Measurements from ENCODE around the gene DENND1A.

DNA sequence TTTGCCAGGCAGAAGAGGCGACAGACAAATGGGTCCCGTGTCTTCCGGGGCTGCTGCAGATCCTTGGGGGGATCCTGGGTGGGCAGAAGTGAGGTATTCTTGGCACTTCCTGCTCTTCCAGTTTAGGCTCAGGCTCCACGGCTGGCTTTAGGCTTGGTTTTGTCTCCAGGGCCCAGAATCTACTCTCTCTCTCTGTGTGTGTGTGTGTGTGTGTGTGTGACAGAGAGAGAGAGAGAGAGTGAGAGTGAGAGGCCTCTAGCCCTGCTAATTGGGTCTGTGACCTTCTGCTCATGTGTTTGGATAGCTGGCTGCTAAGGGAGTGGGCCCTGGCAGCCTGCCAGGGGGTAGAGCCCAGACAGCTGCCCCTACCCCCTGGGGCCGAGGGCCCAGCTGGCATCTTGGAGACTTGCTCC is 534.6 kb downstream of the DENND1A start:
- TF ChIP-seq YY1 (IDR thresholded peaks at IDR 0.05; ENCODE audit: insufficient read depth, insufficient read length) (no peak), ZNF274 (IDR thresholded peaks at IDR 0.05; ENCODE audit: low read depth, low read length) (no peak), SUZ12 (IDR thresholded peaks at IDR 0.05; ENCODE audit: extremely low read depth, insufficient read depth, insufficient read length) (no peak)

All from NT2/D1 (cell line).